NCI-H345 treated with DMSO at 0.1 percent for 48 hours (cell line): ENCODE measurements around the gene MROH2A.

Experiments
- DNase-seq: peaks from one replicate; lab custom pipeline; 2025; ENCODE audit not compliant: unreplicated experiment; lab: John Stamatoyannopoulos, UW

MROH2A gene

DNA sequence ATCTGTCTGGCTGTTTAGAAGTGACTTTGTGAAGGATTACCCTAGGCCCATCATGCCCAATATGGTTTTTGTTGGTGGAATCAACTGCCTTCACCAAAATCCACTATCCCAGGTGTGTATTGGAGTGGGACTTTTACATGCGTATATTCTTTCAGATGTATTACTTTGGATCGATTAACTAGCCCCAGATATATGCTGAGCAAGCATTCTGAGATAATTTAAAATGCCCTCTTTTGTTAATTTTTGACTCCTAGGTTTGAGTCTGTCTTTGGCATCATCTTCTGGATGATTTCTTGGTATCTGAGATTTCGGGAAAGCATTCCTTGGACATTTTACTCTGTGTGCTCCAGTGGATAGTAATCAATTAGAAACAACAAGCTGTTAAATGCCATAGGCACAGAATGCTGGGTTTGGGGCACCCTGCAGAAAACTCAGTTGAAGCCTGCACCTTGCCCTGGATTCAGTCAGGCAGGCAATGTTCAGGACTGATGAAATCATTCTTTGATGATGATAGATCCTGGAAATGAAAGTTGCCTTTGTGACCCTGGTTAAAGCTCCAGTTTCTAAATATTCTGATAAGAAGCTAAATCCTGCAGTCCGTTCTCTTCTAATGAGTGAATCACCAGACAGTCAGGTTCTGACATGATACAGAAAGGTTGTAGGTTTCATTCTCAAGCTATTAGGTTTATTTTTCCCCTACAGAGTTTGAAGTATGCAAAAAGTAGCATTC, 16.9 kb upstream of the MROH2A start:
- DNase-seq = no peak

DNA sequence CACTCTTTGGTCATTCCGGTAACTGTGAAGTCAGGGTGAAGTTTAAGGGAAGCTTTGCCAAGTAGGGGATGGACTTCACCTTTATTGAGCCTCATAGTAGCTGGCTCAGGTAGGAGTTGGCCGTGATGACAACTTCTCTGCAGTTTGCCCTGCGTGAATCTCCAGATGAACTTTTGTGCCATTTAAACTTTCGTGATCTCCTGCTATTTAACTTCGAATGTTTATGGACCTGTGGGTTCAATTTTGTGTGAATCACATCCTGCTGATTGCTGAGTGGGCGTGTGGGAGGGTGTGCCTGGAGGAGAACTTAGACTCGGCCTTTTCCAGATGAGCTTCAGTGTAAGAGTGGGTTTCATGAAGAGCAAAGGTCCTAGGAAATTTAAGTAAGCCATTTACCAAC, 13.9 kb upstream of the MROH2A start:
- no peak for DNase-seq

DNA sequence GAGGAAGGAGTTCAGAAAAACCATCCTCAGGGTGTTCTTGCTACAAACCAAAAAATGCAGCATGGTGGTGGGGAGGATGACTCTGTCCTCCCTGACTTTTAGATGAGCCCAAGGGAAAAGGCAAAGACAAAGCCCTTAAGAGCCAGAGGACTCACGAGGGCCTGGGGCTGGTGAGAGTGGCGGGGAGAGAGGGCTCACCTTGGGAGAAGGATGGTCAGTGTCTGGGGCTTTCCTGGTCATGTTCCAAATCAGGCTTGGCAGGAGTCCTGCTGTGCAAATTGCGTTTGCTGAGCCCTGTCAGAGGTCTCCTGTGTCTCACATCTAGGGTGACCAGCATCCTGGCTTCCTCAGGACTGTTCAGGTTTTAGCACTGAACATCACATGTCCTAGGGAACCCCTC, 13.4 kb upstream of the MROH2A start:
- DNase-seq = no peak

DNA sequence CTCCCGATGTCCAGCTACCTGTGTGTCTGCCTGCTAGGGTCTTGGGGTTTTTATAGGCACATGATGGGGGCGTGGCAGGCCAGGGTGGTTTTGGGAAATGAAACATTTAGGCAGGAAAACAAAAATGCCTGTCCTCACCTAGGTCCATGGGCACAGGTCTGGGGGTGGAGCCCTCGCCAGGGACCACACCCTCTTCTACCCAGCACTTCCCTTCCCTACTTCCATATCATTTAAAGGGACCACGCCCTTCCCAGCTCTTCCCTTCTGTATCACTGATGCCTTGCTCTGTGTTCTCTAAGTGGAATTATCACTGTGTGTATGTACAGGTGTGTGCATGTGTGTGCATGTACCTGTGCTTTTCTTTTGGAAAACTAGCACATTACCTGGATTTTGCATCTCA, 11.7 kb upstream of the MROH2A start:
- DNase-seq = no peak

DNA sequence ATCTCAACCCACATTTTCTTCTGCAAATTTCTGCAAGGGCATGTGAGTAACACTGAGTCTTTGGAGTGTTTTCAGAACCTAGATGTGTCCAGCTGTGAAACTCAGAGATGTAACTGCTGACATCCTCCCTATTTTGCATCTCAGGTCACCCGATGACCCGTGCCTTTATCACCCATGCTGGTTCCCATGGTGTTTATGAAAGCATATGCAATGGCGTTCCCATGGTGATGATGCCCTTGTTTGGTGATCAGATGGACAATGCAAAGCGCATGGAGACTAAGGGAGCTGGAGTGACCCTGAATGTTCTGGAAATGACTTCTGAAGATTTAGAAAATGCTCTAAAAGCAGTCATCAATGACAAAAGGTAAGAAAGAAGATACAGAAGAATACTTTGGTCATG, 10.1 kb upstream of the MROH2A start:
- no peak for DNase-seq

DNA sequence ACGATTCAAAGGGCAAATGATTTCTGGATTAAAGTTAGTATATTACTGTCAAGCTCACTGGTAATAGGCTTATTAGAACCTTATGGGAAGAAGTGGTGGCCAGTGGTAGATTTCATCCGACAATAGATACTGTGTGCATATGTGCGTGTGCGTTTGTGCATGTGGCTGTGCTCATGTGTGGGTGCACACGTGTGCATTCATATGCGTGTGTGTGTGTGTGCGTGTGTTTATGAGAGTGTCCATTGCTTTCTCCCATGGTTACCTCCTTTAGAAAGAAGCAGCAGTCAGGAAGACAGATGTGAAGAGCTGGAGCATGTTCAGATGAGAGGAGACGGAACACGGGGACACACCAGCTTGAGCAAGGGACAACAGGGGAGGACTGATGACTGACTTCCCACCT, 8.9 kb upstream of the MROH2A start:
- no peak for DNase-seq

DNA sequence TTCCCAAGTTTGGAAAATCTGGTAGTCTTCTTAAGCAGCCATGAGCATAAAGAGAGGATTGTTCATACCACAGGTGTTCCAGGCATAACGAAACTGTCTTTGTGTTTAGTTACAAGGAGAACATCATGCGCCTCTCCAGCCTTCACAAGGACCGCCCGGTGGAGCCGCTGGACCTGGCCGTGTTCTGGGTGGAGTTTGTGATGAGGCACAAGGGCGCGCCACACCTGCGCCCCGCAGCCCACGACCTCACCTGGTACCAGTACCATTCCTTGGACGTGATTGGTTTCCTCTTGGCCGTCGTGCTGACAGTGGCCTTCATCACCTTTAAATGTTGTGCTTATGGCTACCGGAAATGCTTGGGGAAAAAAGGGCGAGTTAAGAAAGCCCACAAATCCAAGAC, 6.0 kb upstream of the MROH2A start:
- no peak for DNase-seq

DNA sequence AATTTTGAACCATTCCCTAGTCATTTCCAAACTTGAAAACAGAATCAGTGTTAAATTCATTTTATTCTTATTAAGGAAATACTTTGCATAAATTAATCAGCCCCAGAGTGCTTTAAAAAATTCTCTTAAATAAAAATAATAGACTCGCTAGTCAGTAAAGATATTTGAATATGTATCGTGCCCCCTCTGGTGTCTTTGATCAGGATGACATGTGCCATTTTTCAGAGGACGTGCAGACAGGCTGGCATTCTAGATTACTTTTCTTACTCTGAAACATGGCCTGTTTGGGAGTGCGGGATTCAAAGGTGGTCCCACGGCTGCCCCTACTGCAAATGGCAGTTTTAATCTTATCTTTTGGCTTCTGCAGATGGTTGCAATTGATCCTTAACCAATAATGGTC, 5.5 kb upstream of the MROH2A start:
- no peak for DNase-seq

DNA sequence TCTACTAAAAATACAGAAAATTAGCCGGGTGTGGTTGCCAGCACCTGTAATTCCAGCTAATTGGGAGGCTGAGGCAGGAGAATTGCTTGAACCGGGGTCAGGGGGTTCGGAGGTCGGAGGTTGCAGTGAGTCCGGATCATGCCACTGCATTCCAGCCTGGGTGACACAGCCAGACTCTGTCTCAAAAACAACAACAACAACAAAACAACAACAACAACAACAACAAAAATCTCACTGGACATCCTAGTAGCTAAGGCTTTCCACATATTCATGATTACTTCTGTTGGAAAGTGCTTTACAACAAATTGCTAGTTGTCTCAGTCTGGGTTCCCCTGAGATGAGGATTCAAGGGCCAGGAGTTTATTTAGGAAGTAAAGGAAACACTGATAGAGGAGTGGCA, 4.3 kb upstream of the MROH2A start:
- DNase-seq = no peak

DNA sequence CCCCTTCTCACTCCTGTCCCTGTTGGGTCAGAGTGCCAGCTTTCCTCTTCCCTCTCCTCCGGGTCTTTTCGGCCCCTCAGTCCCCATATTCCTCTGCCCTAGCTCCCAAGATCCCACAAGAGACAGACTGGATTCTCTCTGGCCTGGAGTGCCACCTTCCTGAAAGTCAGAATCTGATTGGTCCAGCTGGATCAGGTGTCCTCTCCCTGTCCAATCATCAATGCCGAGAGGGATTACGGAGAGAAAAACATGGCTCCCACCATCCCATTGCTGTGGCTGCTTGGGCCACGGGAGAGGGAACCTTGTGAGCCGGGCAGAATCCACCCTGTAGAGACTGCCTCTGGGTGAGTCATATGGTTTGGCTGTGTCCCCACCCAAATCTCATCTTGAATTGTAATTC, 2.7 kb upstream of the MROH2A start:
- no peak for DNase-seq

DNA sequence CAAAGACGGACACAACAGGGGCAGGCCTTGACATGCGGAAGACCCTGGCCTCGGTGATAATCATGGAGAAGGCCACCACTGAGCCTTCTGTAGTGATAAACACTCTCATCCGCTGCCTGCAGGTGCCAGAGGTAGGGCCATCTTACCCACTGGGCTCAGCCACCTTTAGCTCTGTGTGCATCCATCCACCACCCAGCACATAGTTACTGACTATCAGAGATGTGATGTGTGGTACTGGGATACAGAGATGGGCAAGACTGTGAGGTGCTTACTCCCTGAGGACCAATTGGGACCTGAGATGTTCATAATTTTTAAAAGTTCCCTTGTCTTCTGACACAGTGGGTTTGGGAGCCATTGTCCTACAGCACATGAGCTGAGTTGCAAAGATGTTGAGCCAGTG, 1.6 kb downstream of the MROH2A start:
- no peak for DNase-seq

DNA sequence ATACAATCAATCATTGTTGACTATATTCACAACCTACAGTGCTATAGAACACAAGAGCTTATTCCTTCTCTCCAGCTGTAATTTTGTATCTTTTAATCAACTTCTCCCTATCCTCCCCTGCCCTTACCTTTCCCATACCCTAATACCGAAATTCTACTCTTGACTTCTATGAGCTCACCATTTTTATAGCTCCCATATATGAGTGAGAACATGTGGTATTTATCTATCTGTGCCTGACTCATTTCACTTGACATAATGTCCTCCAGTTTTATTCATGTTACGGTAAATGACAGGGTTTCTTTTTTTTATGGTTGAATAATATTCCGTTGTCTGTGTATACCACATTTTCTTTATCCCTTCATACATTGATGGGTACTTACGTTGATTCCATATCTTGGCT, 2.6 kb downstream of the MROH2A start:
- DNase-seq = no peak

DNA sequence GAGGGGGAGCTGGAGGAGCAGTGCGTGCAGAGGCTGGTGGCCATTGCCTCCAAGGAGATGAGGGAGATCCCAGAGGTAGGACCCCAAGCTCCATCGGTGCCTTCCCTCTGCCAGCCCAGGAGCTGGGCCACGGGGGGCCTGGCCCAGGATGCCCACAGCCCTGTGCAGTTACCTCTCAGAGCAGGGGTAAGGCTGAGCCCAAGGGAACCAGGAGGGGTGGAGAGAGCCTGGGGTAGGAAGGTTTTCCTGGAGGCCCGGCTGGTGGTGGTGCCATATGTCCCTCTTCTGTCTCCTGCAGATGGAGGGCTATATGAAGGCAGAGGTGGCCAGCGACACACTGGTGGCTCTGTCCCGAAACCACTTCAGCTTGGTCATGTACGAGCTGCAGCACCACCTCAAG, 11.4 kb downstream of the MROH2A start:
- no peak for DNase-seq

DNA sequence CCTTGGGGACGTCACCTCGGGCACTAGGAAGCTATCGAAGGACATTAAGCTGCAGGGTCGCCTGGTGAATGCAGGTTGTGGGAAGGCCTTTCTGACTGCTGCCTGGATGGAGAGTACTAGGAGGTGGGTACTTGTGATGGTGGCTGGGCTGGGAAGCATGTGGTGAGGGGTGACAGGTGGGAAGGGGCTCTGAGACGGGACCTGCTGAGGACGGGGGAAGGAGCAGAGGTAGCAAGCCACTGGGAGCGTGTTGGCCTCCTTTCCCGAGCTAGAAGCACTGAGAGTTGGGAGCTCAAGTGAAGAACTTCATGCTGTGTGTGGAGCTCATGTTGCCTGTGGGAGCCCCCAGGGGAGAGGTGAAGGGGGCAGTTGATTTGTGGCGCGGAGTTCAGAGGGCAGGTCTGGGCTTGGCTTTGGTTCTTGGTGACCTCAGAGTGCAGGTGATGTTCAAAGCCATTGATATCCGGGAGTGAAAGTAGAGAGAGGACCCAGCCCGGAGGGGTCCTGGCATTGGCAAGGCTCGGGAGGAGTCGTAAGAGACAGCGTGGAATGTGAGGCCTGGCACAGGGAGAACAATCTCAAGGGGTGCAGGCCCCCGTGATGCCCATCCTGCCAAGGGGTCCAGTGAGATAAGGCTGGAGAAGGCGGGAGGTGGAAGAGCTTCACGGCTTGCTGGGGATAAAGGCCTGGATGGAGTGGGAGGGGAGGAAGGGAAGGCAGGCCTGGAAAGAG, 13.2 kb downstream of the MROH2A start:
- DNase-seq = no peak

DNA sequence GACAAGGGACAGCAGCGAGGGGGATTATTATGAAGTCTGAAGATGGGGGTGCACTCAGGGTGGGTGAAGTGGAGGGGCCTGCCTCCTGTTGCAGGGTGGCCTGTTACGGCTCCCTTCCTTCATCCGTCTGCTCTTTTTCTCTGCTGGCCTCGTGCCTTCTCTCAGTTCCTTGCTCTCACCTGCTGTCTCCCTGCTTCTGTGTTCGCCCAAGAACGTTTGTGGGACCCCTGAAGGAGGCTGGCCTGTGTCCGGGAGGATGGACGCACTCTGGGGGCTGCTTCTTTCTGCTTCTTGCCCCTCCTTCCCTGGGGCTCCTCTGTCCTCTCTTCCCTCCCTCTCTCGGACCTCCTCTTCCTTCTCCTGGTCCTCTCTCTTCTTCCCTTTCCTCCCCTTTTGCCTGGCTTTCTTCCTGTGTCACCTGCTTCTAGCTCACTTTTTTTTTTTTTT, 13.8 kb downstream of the MROH2A start:
- DNase-seq = no peak

DNA sequence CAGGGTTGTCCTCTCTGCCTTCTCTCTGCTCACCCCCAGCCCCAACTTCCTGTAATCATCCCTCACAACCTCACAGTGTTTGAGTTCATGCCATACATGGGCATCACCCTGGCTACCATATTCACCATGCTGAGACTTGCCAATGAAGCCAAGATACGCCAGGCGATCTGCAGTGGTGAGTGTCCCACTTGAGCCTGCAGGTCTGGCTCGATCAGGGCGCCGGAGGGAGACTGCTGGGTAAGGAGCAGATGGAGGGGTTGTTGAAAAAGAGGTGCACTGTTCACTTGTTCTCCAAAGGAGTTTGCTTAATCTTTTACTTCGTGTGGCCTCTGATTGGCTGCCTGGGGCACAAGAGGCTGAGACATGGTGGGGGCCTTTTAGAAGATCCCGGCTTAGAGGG, 14.6 kb downstream of the MROH2A start:
- DNase-seq = no peak

DNA sequence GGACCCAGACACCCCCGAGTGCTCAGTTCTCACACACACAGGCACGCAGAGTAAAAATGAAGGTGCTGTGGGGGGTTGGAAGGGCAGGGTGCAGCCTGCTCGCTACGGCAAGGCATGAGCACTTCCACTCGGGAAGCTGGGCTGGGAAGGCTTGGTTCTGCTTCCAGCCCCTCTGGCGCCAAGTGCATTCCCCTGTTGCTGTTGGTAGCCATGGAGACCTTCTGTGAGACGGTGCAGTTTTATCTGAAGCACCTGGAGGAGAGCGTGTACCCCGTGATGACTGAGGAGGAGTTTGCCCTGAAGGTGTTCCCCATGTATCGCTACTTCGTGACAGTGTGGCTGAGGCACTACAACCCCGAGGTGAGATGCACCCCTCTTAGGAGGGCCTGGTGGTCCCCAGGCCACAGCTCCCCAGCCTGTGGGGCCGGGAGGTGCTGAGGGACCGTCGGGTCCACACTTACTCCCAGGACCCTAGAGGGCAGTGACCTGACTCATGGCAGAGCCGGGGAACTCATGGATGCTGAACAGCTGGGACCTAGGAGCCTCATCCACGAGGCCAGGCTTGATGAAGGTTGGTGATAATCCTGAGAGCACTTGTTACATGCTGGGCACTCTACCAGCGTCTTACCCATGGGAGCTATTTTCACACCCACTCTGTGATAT, 15.5 kb downstream of the MROH2A start:
- no peak for DNase-seq

DNA sequence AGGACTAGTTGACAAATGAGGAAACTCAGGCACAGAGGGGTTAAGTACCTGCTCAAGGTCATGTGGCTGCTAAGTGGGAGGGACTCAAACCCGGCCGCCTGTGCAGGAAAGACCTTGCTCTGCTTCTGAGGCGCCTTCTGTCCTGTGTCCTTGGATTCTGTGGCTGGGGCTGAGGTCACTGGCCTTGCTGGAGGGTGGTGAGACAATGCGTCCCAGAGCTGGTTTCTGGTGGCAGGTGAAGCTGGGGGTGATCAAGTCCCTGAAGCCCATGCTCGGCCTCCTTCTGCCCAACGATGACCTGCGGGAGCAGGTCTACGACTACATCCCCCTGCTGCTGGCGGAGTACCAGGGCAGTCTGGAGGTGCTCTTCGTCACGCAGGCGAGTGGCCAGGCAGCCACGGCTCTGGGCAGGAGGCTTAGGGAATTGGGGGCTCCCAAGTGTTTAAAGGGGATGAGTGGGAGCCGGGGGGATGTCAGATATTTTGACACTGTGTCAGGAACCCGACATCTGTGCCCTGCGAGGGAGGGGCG, 16.1 kb downstream of the MROH2A start:
- no peak for DNase-seq

DNA sequence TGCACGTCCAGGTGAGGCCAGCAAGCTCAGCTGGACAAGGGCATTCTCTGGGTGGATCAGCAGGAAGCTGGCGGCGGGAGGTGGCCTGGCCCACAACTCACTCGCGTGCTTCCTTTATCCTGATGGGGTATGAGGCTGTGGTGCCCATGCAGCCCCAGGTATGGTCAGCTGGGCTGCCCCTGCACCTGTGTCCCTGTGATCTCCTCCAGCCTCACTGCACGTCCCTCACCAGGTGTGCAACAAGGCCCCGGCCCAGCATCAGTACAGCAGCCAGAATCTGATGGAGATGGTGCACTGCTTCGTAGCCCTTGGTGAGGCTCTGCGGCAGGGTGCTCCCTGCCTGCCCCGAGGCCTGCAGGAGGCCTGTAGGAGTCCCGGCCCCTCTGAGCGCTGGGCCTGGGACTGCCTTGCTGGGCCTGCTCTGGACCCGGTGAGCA, 17.6 kb downstream of the MROH2A start:
- no peak for DNase-seq

DNA sequence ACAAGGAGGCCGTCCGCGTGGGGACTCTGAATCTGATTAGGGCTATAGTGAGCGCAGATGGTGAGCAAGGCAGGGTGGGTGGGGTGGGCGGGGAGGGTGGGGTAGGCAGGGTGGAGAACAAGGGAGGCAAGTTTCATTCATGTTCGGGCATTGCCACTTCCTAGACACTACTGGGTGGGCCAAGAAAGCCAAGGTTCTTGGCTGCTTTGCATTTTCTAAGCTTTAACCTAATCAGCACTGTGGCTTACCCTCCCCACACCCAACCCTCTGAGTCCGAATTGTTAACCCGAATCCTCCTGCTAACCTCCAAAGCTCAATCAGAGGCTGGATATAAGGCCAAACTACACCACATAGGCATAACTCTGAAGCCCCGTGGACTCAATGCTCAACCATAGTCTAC, 18.1 kb downstream of the MROH2A start:
- DNase-seq = no peak

DNA sequence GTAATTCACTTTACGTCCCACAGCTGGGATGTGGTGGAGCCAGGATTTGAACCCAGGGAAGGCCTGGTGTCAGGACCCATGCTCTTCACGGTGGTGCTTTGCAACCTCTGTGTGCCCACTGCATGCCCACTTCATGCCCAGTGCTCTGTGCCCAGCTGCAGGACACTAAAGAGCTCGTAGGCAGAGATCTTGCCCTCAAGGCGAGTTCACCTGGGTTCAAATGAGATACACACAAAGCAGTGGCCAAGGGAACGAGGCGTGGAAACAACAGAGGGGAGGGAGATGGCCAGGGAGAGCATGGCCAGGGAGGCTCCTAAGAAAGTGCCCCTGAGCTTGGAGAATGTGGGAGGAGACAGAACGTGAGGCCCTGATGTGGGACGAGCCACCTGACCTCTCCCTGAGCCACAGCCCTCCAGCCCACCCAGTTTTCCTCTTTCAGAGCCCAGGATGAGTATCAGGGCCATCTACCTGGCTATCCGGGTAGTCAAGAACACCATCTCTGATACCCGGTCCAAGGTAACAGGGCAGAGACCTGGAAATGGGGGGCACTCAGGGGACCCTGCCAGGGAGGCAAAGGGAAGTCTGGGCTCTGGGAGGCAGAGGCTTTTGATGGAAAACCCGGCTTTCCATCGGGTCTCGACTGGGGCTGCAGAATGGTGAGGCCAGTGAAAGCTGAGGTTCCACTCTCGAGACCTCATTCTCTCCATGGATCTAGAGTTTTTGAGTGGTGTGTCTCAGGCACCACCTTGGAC, 20.4 kb downstream of the MROH2A start:
- no peak for DNase-seq
